SK-N-SH (cell line): ENCODE data around the gene CTF1. TPM values are rescaled to one million over a fixed set of nuclear protein-coding genes. Genes with fewer than 3 reads are reported as not detected.

Experiments
- CTCF ChIA-PET: fragments of 300-600, 350-600 bp; formaldehyde crosslinking; extraction: SDS; loops from one replicate; lab custom pipeline; 2021; lab: Yijun Ruan, JAX
- POLR2A ChIA-PET: fragments of 350-600 bp; sonication (Branson Sonifier 250); formaldehyde crosslinking; extraction: SDS; loops from one replicate; lab custom pipeline; 2020; ENCODE audit warnings: antibody characterized with exemption, inconsistent platforms; lab: Yijun Ruan, JAX
- DNase-seq: peaks from one replicate; pipeline ENCODE4 v3.0.0; 2012
- H2AFZ ChIP-seq: fragments of 200-600 bp; sonication (generic); 2 replicates; pipeline ENCODE4 v1.8.1; 2016; ENCODE audit warnings: antibody characterized with exemption, mild to moderate bottlenecking, low read depth
- H3F3A ChIP-seq: fragments of 200-600 bp; sonication (generic); replicated peaks from 2 replicates; pipeline ENCODE3; 2016; ENCODE audit warnings: antibody characterized with exemption, mild to moderate bottlenecking; ENCODE audit not compliant: insufficient read depth
- H3K27ac ChIP-seq, 2 experiments: fragments of 200-500 bp in 1 of 2; fragments of 200-600 bp in 1 of 2; sonication (Bioruptor generic) in 1 of 2; sonication (generic), shearing (Covaris generic) in 1 of 2; 2 replicates each; pipeline versions ENCODE4 v1.5.1 to v1.6.1; 2014 to 2016; ENCODE audit warnings: low read depth in 2 of 2, inconsistent platforms in 1 of 2, low read length in 1 of 2, mild to moderate bottlenecking in 1 of 2, mixed read lengths in 1 of 2
- H3K27me3 ChIP-seq: fragments of 200-600 bp; sonication (generic), shearing (Covaris generic); 2 replicates; pipeline ENCODE4 v1.6.1; 2016; ENCODE audit warnings: mixed run types; ENCODE audit not compliant: insufficient read depth
- H3K36me3 ChIP-seq, 2 experiments: fragments of 200-500 bp in 1 of 2; fragments of 200-600 bp in 1 of 2; sonication (Bioruptor generic) in 1 of 2; sonication (generic) in 1 of 2; replicated peaks in 1 of 2; 2 replicates each; pipeline versions ENCODE3 to v1.5.1; 2014 to 2016; ENCODE audit warnings: low read length in 1 of 2, mild to moderate bottlenecking in 1 of 2; ENCODE audit not compliant: insufficient read depth in 2 of 2, control insufficient read depth in 1 of 2
- H3K4me1 ChIP-seq, 2 experiments: fragments of 200-500 bp in 1 of 2; fragments of 200-600 bp in 1 of 2; sonication (Bioruptor generic) in 1 of 2; sonication (generic), shearing (Covaris generic) in 1 of 2; 2 replicates each; pipeline versions ENCODE4 v1.5.1 to v1.6.1; 2014 to 2016; ENCODE audit warnings: low read depth in 1 of 2, low read length in 1 of 2, mixed run types in 1 of 2; ENCODE audit not compliant: insufficient read depth in 2 of 2, control insufficient read depth in 1 of 2
- H3K4me2 ChIP-seq: fragments of 200-600 bp; sonication (generic), shearing (Covaris generic); 2 replicates; pipeline ENCODE4 v1.6.1; 2017; ENCODE audit warnings: mixed run types
- H3K4me3 ChIP-seq, 2 experiments: fragments of 200-500 bp in 1 of 2; fragments of 200-600 bp in 1 of 2; sonication (Bioruptor generic) in 1 of 2; sonication (generic), shearing (Covaris generic) in 1 of 2; 2 replicates each; pipeline versions ENCODE4 v1.5.1 to v1.8.1; 2014 to 2016; ENCODE audit warnings: low read depth in 2 of 2, inconsistent platforms in 1 of 2, low read length in 1 of 2, mild to moderate bottlenecking in 1 of 2, mixed read lengths in 1 of 2, moderate library complexity in 1 of 2
- H3K79me2 ChIP-seq: fragments of 200-600 bp; sonication (generic); 2 replicates; pipeline ENCODE4 v1.8.1; 2017; ENCODE audit warnings: mild to moderate bottlenecking; ENCODE audit not compliant: insufficient read depth
- H3K9ac ChIP-seq: fragments of 200-600 bp; sonication (generic); 2 replicates; pipeline ENCODE4 v1.6.1; 2017; ENCODE audit warnings: mixed run types
- H3K9me2 ChIP-seq: fragments of 200-600 bp; sonication (generic); 2 replicates; pipeline ENCODE4 v1.6.1; 2017; ENCODE audit warnings: mixed run types
- H3K9me3 ChIP-seq: fragments of 200-600 bp; sonication (generic); 2 replicates; pipeline ENCODE4 v1.6.1; 2017; ENCODE audit warnings: mixed run types, mild to moderate bottlenecking, moderate library complexity
- H4K20me1 ChIP-seq: fragments of 200-600 bp; sonication (generic); 2 replicates; pipeline ENCODE4 v1.6.1; 2017; ENCODE audit warnings: mild to moderate bottlenecking, mixed run types; ENCODE audit not compliant: insufficient read depth
- CTCF ChIP-seq: fragments of 200-600 bp; sonication (generic); IDR thresholded peaks from 2 replicates; pipeline ENCODE4 v1.6.1; 2017; ENCODE audit warnings: antibody characterized with exemption, mild to moderate bottlenecking, moderate library complexity
- EP300 ChIP-seq, 2 experiments: IDR thresholded peaks; 2 replicates each; pipeline versions ENCODE4 v1.4.0 to v1.6.1; 2012; ENCODE audit warnings: borderline replicate concordance in 1 of 2, low read depth in 1 of 2, low read length in 1 of 2
- FOXM1 ChIP-seq: IDR thresholded peaks from 2 replicates; pipeline ENCODE4 v1.4.0; 2012; ENCODE audit warnings: low read depth, mild to moderate bottlenecking
- GATA2 ChIP-seq: sonication (generic); formaldehyde crosslinking; IDR thresholded peaks from 2 replicates; pipeline ENCODE4 v1.5.0; 2020; ENCODE audit warnings: mild to moderate bottlenecking, missing genetic modification reagents
- MAX ChIP-seq: IDR thresholded peaks from 2 replicates; pipeline ENCODE4 v1.4.0; 2012; ENCODE audit warnings: low read depth
- MXI1 ChIP-seq: IDR thresholded peaks from 2 replicates; pipeline ENCODE4 v1.6.1; 2012; ENCODE audit warnings: mild to moderate bottlenecking, low read depth, low read length, improper control_type of control experiment
- POLR2AphosphoS5 ChIP-seq: IDR thresholded peaks from 2 replicates; pipeline ENCODE4 v1.6.1; 2012; ENCODE audit warnings: low read depth, low read length
- RAD21 ChIP-seq: IDR thresholded peaks from 2 replicates; pipeline ENCODE4 v1.6.1; 2012; ENCODE audit warnings: mild to moderate bottlenecking, low read length
- REST ChIP-seq: IDR thresholded peaks from 2 replicates; pipeline ENCODE4 v1.6.1; 2012; ENCODE audit warnings: mild to moderate bottlenecking, low read depth, low read length, moderate library complexity
- SIN3A ChIP-seq: IDR thresholded peaks from 2 replicates; pipeline ENCODE4 v1.6.1; 2012; ENCODE audit warnings: low read depth, mild to moderate bottlenecking, low read length, moderate library complexity, borderline replicate concordance
- SMC3 ChIP-seq: IDR thresholded peaks from 2 replicates; pipeline ENCODE4 v1.6.1; 2012; ENCODE audit warnings: low read depth, low read length, improper control_type of control experiment
- TAF1 ChIP-seq: IDR thresholded peaks from 2 replicates; pipeline ENCODE4 v1.6.1; 2012; ENCODE audit warnings: low read depth, mild to moderate bottlenecking, low read length, moderate library complexity, borderline replicate concordance
- ZBTB33 ChIP-seq: IDR thresholded peaks from 2 replicates; pipeline ENCODE4 v1.4.0; 2012; ENCODE audit warnings: low read depth, borderline replicate concordance
- WGBS: methylation state at CpG from one replicate; pipeline ENCODE4 v1.1.6; 2017; ENCODE audit warnings: low lambda C conversion rate; 5-methylcytosine and 5-hydroxymethylcytosine counted together
- polyA plus RNA-seq, 3 experiments: library from polyadenylated mRNA; depleted of rRNA; stranded (reverse); fragments of >200 nt; gene quantifications; 2 replicates each; pipeline ENCODE4 v1.2.3, GENCODE V29; 2012

The CTF1 gene
- polyA plus RNA-seq, 1 of the 3 experiments (the other 2 are of a cell fraction) = 45.7 TPM

- Histone ChIP-seq H3K27me3 (no peaks in the 10 kb centered on the region), H3K79me2 (peaks cover 14% of the 10 kb centered on the region), H3K4me1 (peaks cover 0 to 12% of the 10 kb centered on the region in 2 experiments; a peak in 1 of 4 replicates), H2AFZ (peak overlapping the region; percentile 31; the same call in 1 of the 2 replicates), H3K4me3 (peak overlapping the region; percentile 72 to 80; a peak in 3 of 4 replicates), H3F3A (peaks cover 16% of the 10 kb centered on the region), H4K20me1 (no peaks in the 10 kb centered on the region), H3K9ac (no peak overlapping the region), H3K9me3 (no peaks in the 10 kb centered on the region), H3K9me2 (no peaks in the 10 kb centered on the region), H3K36me3 (peaks cover 3 to 7% of the 10 kb centered on the region in 2 experiments), H3K4me2 (peak overlapping the region; percentile 88), H3K27ac (peak overlapping the region in 1 of 2 experiments; percentile 88; a peak in 1 of 4 replicates)
- ChIA-PET CTCF (interaction anchor here (1.0 to 7.4 kb wide), 5 partner anchors 13 to 76 kb away, joined by 3 to 48 read pairs (median 6); no protein-coding TSS in a partner anchor), POLR2A (no interaction called here)
- TF ChIP-seq REST (0 out of 2 replicates have a peak, but pooled peaks have one; percentile 12), ZBTB33 (no peak)
- DNase-seq = no peak
- 46% methylated on average over 4 of the region's 6 CpGs for WGBS
Measured at GRCh38 chr16:30921459-30921747, 25.0 kb downstream of the CTF1 start.

- H3K9me2 ChIP-seq = no peaks in the 10 kb centered on the region
- CTCF ChIA-PET = interaction anchor here (0.7 to 7.4 kb wide), 6 partner anchors 16 to 108 kb away, joined by 4 to 48 read pairs (median 6); no protein-coding TSS in a partner anchor
- H3K4me3 ChIP-seq = peak overlapping the region; percentile 72 to 80
- POLR2A ChIA-PET = interaction anchor here (0.6 to 1.0 kb wide), 3 partner anchors 20 to 147 kb away, joined by 3 to 6 read pairs (median 4); no protein-coding TSS in a partner anchor
- H3K4me2 ChIP-seq = peak overlapping the region; percentile 88
- H3K27me3 ChIP-seq = no peaks in the 10 kb centered on the region
- no peaks in the 10 kb centered on the region for H3K9me3 ChIP-seq
- H2AFZ ChIP-seq = peak overlapping the region; percentile 83
- TF ChIP-seq RAD21 (peak; percentile 96), MXI1 (0 out of 2 replicates have a peak, but pooled peaks have one; percentile 57), SMC3 (peak; percentile 90), MAX (peak; percentile 36), CTCF (peak; percentile 90), FOXM1 (no peak), TAF1 (peak; percentile 16; the same call in 1 of the 2 replicates), GATA2 (CRISPR knock-in tag) (0 out of 2 replicates have a peak, but pooled peaks have one; percentile 14), POLR2AphosphoS5 (peak; percentile 51; the same call in 1 of the 2 replicates), EP300 (IDR thresholded peaks at IDR 0.05; ENCODE audit: borderline replicate concordance in 1 of 2, low read depth in 1 of 2, low read length in 1 of 2) (no peak), SIN3A (0 out of 2 replicates have a peak, but pooled peaks have one; percentile 52)
- TF ChIP-seq, all 33 proteins: peak for 9
- peaks cover 14% of the 10 kb centered on the region for H3K79me2 ChIP-seq
- H3F3A ChIP-seq = peaks cover 16% of the 10 kb centered on the region
- peaks cover 0 to 15% of the 10 kb centered on the region in 2 experiments; a peak in 1 of 4 replicates for H3K4me1 ChIP-seq
- H4K20me1 ChIP-seq = no peaks in the 10 kb centered on the region
- 1% methylated on average over 26 of the region's 37 CpGs for WGBS
- peak overlapping the region; percentile 66 for H3K9ac ChIP-seq
- H3K36me3 ChIP-seq = peaks cover 3 to 12% of the 10 kb centered on the region in 2 experiments
- peak; percentile 92 for DNase-seq
- peak overlapping the region; percentile 88 to 91 for H3K27ac ChIP-seq
Measured at GRCh38 chr16:30921748-30922419, 25.5 kb downstream of the CTF1 start.
